Activated CD4-positive, CD25-positive, alpha-beta regulatory T cell (primary cell): Measurements from ENCODE around the gene PAWR.
"Not testable (repeated sequence)": the region's sequence is repeated elsewhere in the genome, so short reads cannot be mapped to it uniquely, and the experiment has no call there.

Source experiments
- DNase-seq, 4 experiments: peaks; one replicate each; lab custom pipeline; 2025; lab: John Stamatoyannopoulos, UW

The PAWR gene

DNA sequence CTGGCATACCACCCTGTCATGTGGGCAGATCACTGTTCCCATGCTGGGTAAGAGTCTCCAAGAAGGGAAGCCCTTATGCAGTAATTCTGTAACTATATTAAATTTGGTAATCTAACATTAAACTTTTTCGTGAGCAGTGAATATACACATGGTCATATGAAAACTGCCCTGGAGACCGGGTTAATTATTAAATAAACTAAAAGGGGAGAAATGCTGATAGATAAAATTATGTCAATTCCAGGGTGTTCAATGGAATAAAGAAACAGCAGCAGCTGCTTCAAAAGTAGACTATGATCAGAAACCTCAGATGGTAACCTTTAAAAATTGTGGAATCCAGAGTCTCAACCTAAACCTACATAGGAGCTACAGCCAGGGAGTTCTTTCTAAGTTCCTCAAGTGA lies 100.0 kb downstream of the PAWR start:
- DNase-seq: no peak

DNA sequence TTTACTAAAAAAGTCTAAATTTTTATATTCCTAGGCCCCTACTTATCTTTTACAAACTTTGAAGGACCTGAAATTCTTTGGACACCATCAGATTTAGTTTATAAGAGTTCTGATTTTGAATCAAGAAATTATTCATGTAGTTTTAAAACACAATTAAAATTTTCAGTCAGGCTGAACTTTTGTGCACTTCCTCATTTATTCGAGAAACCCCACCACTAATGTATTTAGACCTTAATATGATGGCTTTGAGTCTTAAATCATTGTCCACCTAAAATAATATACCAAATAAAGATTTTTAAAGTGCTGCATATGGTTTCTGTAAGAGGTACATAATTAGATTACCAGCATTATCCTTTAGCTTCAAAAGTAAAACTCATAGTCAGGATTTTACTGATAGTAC lies 103.4 kb downstream of the PAWR start:
- DNase-seq: no peak

DNA sequence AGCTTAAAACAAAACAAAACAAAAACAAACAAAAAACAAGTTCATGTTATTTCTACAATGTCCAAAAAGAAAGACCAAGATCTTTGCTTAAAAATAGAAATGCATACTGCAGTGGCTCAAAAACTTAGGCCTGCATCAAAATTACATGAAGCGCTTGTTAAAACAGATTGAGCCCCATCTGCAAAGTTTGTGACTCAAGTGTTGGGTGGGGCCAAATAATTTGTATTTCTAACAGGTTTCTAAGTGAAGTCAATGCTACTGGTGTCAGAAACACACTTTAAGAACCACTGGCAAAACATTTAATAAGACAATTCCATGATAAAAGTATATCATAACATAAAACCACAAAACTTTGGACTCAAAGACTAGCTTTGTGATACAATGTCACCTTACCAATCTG lies 105.6 kb downstream of the PAWR start:
- DNase-seq: no peak

DNA sequence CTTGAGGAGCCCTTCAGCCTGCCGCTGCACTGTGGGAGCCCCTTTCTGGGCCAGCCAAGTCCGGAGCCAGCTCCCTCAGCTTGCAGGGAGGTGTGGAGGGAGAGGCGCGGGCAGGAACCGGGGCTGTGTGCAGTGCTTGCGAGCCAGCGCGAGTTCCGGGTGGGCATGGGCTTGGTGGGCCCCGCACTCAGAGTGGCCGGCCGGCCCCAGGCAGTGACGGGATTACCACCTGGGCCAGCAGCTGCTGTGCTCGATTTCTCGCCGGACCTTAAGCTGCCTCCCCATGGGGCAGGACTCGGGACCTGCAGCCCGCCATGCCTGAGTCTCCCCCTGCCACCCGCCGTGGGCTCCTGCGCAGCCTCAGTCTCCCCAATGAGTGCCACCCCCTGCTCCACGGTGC lies 116.9 kb downstream of the PAWR start:
- DNase-seq: no peak

DNA sequence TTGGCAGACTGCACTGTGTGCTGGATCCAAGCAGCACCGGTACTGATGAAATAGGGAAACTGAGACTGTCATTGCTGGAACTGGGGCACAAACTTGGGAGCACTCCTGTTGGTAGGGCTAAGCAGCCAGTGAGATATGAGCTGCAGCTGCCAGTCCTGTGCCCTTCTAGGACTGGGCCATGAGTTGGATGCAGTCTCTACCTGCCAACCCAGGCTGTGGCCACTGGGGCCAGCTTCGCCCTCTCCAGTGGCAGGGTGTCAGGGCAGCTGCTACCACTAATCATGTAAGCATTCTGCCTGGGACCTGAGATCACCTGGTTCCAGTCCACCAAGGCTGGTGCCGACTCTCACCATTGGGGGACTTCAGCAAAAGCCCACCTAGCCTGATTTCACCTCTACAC lies 121.1 kb downstream of the PAWR start:
- no peak for DNase-seq

DNA sequence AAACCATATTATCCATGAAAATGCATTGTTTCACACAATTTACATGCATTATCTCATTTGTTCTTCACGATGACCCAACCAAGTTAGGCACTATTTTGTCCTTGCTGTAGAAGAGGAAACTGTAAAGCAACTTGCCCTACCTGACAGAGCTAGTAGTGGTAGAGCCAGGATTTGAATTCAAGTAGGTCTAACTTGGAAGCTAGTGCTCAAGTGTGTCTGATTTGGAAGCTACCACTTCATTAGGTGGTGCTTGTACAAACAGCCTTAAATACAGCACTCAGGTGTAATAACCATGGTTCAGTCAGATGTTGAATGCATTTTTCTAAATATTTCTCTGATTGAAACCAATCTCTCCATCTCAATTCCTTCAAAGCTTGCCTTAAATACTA lies 123.6 kb downstream of the PAWR start:
- no peak for DNase-seq

DNA sequence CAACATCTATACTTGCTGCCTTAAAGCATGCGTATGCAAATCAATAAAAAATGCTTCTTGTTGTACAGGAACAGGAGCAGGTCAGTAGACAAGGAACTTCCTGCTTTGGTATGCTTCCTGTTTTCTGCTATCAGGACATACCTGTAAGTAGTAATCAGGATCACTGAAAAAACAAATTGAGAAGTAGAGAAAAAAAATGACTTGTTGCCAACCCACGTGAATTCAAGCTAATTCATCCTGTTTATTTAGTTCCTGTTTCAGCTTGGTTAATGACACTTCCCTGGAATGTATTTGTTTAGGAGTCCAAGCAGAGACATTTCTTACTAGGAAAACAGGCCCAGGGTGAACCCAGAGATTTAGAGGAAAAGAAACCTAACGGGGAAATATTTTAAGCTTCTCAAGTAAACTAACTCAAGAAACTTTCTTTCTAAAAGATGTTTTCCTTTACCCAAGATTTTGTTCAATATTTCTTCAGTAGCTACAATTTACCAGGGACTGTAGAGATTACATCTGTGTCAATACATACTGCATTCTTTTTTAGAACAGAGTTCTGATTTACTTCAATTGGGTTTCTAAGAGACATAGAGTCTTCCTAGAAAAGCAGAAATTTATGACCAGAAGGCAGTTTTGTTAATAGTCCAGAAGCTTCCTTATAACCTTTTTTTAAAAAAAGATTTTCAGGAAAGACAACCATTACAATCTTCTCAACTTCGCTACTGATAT lies 124.2 kb downstream of the PAWR start:
- DNase-seq: no peak

DNA sequence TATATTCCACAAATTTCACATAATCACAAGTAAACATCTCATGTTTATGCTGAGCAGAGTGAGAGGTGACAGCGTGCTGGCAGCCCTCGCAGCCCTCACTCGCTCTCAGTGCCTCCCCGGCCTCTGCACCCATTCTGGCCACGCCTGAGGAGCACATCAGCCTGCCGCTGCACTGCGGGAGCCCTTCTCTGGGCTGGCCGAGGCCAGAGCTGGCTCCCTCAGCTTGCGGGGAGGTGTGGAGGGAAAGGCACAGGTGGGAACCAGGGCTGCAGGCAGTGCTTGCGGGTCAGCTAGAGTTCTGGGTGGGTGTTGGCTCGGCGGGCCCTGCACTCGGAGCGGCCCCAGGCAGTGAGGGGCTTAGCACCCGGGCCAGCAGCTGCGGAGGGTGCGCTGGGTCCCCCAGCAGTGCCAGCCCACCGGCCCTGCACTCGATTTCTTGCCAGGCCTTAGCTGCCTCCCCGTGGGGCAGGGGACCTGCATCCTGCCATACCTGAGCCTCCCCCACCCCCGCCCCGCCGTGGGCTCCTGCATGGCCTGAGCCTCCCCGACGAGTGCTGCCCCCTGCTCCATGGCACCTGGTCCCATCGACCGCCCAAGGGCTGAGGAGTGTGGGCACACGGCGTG lies 125.9 kb downstream of the PAWR start:
- DNase-seq: not testable (repeated sequence)

DNA sequence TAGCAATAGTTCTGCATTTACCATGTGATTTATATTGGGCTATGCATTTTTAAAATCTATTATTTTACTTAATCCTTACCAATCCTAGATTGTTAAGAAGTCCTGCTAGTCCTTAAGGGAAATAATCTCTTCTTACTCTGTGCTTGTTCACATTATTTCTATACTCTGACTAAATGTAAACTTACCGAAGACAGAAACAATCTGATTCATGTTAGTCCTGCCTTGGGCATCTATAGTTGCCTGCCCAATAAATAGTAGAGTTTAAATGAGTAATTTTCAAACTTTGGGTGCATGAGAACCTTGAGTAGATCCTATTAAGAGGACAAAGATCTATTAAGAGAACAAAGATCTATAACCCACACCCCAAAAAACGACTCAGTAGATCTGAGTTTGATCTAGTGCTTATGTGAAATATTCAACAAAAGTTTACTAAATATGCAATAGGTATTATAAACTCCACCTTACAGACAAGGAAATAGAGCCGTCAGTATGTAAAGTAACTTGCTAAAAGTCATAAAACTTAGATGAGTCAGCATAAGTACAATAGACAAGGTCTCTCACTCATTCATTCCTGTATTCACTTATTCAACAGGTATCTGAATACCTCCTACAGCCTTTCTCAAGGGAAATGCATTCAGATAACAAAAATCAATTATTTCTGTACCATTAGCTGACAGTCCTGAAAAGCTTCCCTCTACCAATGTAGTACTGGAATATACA lies 127.6 kb downstream of the PAWR start:
- DNase-seq: no peak

DNA sequence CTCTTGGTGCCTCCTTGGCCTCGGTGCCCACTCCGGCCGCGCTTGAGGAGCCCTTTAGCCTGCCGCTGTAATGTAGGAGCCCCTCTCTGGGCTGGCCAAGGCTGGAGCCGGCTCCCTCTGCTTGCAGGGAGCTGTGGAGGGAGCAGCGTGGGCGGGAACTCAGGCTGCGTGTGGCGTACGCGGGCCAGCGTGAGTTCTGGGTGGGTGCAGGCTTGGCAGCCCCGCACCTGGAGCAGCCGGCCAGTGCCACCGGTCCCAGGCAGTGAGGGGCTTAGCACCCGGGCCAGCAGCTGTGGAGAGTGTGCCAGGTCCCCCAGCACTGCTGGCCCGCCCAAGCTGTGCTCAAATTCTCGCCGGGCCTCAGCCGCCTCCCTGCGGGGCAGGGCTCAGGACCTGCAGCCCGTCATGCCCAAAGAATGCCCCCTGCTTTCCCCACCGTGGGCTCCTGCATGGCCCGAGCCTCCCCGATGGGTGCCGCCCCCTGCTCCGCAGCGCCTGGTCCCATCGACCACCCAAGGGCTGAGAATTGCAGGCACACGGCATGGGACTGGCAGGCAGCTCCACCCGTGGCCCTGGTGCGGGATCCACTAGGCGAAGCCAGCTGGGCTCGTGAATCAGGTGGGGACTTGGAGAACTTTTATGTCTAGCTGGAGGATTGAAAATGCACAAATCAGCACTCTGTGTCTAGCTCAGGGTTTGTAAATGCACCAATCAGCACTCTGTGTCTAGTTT lies 129.2 kb downstream of the PAWR start:
- no peak for DNase-seq

DNA sequence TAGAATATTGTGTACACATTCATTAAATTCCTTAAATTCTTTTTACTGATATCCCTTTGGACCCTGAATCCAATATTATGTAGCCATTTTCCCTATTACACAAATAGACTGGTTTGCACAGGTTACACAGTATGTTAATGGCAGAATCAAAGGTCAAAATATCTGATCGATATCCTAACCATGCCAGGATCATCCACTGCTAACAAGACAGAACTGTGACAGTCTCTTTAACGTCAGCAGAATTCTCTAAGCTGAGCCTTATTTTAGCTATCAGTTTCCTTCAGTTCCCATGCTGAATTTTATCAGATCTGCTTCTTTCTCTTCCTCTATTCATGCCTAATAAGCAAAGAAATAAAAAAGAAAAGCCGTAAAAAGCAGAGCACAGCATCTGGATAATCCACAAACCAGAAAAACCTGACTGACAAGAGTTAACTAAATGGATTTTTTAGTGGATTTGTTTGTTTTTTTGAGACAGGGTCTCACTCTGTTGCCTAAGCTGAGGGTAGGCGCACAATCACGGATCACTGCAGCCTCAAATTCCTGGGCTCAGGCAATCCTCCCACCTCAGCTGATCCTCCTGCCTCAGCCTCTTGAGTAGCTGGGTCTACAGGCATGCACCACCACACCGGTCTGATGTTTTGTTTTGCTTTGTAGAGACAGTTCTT lies 130.4 kb downstream of the PAWR start:
- no peak for DNase-seq

DNA sequence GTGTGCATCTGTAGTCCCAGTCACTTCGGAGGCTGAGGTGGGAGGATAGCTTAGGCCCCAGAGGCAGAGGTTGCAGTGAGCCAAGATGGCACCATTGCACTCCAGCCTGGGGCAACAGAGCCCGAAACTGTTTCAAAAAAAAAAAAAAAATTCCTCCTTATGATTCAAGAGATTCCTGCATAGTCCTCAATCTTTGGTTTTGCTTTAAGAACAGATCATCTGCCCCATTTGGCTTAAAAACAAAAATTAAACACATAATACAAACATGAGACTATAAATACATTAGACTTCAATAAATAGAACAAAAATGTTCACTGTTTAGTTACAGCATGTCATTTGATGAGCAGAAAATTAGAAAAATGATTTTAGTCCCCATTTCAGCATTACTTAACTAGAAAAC lies 131.2 kb downstream of the PAWR start:
- DNase-seq: no peak

DNA sequence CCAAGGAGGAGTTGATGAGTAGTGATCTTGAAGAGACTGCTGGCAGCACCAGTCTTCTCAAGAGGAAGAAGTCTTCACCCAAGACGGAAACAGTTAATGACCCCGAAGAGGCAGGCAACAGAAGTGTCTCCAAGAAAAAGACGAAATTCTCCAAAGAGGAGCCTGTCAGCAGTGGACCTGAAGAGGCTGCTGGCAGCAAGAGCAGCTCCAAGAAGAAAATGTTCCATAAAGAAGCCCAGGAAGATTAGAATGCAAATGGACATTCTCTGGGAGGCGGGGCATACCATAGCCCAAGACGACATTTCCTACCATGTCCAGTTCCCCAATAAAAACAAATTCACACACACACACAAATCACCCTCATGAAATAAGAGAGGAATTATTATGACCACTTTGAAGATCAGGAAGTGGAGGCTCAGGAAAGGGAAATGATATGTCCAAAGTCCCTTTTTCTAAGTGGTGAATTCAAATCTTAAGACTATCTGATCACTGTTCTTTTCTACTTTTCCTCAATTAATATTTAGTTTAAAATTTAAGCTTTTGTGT lies 131.8 kb downstream of the PAWR start:
- no peak for DNase-seq

DNA sequence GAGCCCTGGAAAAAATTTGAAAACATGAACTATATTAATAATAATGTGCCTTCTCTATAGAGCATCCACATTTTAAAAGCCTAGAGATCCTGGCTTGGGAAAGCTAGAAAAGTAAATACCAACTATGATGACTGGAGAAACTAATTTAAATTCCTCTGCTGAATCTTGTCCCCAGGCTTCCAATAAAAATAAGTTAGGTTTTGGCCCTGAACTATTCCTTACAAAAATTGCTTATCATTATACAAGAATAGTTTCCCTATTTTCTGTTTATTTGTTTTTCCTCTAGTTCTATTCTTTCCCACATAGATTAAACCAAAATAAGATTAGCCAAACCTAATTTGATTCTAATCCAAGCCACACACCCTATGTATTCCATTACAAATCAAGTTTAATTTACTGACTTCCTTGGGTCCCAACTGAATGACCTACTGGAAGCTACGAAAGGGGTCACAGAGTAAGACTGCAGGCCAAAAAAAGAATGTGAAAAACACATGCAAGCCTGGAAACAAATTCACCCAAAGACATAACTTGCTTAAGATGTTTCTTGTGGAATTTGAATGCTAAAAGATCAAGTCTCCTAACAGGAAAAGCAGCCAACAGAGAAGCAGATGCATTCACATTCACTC lies 133.0 kb downstream of the PAWR start:
- no peak for DNase-seq

DNA sequence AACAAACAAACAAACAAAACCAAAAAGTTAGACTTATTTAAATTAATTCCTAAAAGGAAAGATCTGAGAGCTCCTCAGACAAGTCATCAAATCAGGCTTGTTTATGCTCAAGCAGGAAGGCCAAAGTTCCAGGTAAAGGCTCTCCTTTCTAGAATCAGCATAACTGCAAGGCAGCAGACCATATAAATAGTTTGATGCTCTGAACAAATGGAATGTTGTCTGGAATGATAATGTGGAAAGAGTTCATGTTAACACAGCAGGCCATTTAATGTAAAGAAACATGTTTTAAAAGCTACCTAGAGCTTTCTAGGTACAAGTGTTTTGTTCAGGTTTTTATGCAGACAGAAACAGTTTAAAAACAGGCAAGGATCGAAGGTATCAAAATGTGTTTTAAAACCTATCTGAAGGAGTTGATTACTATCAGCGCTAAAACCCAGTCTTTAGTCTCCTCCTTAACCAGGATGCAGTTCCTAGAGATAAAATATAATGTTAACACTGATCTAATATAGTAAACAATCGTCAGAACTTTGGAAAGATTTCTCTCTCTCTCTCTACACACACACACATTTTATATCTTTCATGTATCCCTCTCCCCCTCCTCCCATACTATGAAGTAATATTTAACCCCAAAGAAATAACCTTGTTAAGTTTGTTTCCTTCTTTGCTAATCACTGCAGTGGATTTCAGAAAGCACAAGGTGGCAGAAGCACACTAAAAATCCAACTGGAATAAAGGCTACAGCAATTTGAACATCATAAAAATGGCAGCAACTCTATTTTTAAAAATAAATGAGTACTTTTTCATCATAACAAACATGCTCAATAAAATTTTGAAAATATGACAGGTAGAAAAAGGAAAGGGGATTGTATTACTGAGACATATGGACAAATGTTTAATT lies 135.5 kb downstream of the PAWR start:
- DNase-seq: no peak

DNA sequence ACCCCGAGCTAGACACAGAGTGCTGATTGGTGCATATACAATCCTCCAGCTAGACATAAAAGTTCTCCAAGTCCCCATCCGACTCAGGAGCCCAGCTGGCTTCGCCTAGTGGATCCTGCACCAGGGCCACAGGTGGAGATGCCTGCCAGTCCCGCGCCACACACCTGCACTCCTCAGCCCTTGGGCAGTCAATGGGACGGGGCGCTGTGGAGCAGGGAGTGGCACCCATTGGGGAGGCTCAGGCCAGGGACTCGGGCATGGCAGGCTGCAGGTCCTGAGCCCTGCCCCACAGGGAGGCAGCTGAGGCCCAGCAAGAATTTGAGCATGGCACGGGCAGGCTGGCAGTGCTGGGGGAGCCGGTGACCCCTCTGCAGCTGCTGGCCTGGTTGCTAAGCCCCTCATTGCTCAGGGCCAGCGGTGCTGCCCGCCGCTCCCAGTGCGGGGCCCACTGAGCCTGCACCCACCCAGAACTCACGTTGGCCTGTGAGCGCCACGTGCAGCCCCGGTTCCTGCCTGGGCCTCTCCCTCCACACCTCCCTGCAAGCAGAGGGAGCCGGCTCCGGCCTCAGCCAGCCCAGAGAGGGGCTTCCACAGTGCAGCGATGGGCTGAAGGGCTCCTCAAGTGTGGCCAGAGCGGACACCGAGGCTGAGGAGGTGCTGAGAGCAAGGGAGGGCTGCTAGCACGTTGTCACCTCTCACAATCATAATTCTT lies 136.7 kb downstream of the PAWR start:
- DNase-seq: no peak

DNA sequence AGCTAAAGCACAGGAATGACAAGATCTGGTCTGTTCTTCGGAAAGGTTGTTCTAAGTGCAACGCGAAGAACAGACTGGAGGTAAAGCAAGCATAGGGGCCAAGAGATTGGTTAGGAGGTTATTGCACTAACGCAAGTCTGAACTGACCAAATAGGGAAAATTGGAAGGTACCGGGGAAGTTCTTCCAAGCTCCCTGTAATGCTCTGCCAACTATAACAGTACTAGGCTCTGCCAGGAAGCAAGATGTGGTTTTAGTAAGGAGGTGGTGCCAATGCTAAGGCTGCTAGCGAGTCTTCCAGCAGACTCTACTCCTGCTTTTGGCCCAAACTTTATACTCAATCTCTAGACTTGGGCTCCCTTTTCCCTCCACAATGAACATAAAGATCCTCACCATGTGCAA lies 138.6 kb downstream of the PAWR start:
- DNase-seq: no peak

DNA sequence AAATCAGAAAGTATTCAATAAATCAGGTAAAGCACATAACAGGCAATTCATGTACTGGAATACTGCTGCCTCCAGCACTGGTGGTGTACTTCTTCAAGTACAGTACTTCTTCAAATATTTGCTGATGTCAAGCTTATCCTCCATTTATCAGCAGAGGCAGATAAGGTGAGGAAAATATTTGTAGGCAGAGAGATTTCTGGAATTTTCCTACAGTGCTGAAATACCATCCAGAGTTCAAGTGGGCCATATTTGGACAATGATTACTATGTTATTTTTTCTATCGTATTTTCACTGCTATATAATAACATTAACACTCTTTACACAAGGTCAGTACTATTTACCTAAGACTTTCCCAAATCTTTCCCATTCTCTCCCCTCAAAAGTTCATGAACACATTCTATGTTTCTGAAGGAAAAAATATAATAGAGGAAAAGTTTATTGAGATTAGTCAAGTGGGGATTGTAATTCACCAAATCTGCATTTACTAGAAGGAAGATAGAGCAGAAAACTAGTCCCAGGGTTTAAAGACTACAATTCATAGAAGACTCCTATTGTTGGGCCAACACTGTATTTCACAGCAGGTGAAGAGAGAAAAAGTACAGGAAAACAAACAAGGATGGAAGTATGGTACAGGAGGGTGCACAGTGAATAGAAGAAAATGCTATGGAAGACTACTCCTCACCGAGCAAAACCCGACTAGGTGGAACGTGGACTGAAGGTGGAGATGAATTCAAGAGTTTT lies 141.1 kb downstream of the PAWR start:
- DNase-seq: no peak

DNA sequence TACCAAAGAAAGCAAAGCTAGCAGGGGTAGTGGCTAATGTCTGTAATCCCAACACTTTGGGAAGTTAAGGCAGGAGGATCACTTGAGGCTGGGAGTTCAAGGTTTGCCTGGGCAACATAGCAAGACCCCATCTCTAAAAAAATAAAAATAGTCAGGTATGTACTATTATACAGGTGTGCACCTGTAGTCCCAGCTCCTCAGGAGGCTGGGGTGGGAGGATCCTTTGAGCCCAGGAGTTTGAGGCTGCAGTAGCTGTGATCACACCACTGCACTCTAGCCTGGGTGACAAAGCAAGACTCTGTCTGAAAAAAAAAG lies 142.2 kb downstream of the PAWR start:
- DNase-seq: no peak
